BLaER1 treated with 17β-estradiol and CSF1 and Interleukin-3, amounts not matched to agents 10 nM and 100 nM (cell line): ENCODE data around the gene ATRIP.

Experiments
- H3K27ac ChIP-seq, 11 experiments: shearing (Covaris generic); formaldehyde crosslinking; 2 replicates each; pipeline ENCODE4 v1.8.1; 2022
- H3K27me3 ChIP-seq, 11 experiments: shearing (Covaris generic); formaldehyde crosslinking; 2 replicates each; pipeline ENCODE4 v1.8.1; 2022
- H3K36me3 ChIP-seq, 11 experiments: shearing (Covaris generic); formaldehyde crosslinking; 2 replicates each; pipeline ENCODE4 v1.8.1; 2022
- H3K4me1 ChIP-seq, 10 experiments: shearing (Covaris generic); formaldehyde crosslinking; 2 replicates each; pipeline ENCODE4 v1.8.1; 2022
- H3K4me2 ChIP-seq, 11 experiments: shearing (Covaris generic); formaldehyde crosslinking; 2 replicates each; pipeline ENCODE4 v1.8.1; 2022
- H3K4me3 ChIP-seq, 10 experiments: shearing (Covaris generic); formaldehyde crosslinking; 2 replicates each; pipeline ENCODE4 v1.8.1; 2022
- H3K9ac ChIP-seq, 11 experiments: shearing (Covaris generic); formaldehyde crosslinking; 2 replicates each; pipeline ENCODE4 v1.8.1; 2022
- H3K9me3 ChIP-seq, 11 experiments: shearing (Covaris generic); formaldehyde crosslinking; replicated peaks in 1 of 11; 2 replicates each; pipeline ENCODE4 v1.8.1; 2022
- H4K20me1 ChIP-seq, 11 experiments: shearing (Covaris generic); formaldehyde crosslinking; 2 replicates each; pipeline ENCODE4 v1.8.1; 2022
- Cebpa-rat ChIP-seq, 11 experiments: shearing (Covaris generic); IDR thresholded peaks; 2 replicates each; pipeline ENCODE4 v1.8.1; 2022

ATRIP gene

GRCh38 chr3:48426401-48426909 is 20.1 kb upstream of the ATRIP start:
- peaks cover 53 to 85% (median 78%) of the 10 kb centered on the region in 10 experiments for H3K4me1 ChIP-seq
- H3K4me2 ChIP-seq, result peak overlapping the region; percentile 87 to 100 (median 98)
- peak overlapping the region in 9 of 11 experiments; percentile 52 to 99 (median 97); a peak in 18 of 22 replicates for H3K27ac ChIP-seq
- H3K9me3 ChIP-seq, result no peaks in the 10 kb centered on the region
- peak overlapping the region in 8 of 10 experiments; percentile 88 to 97 (median 93); a peak in 16 of 20 replicates for H3K4me3 ChIP-seq
- peaks cover 0 to 40% (median 28%) of the 10 kb centered on the region in 11 experiments; a peak in 18 of 22 replicates for H3K36me3 ChIP-seq
- peak overlapping the region; percentile 21 to 100 (median 97); a peak in 20 of 22 replicates for H3K9ac ChIP-seq
- H4K20me1 ChIP-seq, result peaks cover 0 to 70% (median 58%) of the 10 kb centered on the region in 11 experiments; a peak in 18 of 22 replicates
- no peaks in the 10 kb centered on the region for H3K27me3 ChIP-seq
- no peak for TF ChIP-seq Cebpa-rat (IDR thresholded peaks at IDR 0.05)

GRCh38 chr3:48426944-48427629 is 19.4 kb upstream of the ATRIP start:
- no peak for TF ChIP-seq Cebpa-rat (IDR thresholded peaks at IDR 0.05)
- H3K4me2 ChIP-seq, result peak overlapping the region; percentile 87 to 100 (median 98)
- peak overlapping the region; percentile 1 to 100 (median 97); a peak in 21 of 22 replicates for H3K9ac ChIP-seq
- peak overlapping the region in 9 of 11 experiments; percentile 52 to 99 (median 97); a peak in 18 of 22 replicates for H3K27ac ChIP-seq
- H4K20me1 ChIP-seq, result peaks cover 0 to 63% (median 52%) of the 10 kb centered on the region in 11 experiments; a peak in 18 of 22 replicates
- peaks cover 53 to 82% (median 75%) of the 10 kb centered on the region in 10 experiments for H3K4me1 ChIP-seq
- no peaks in the 10 kb centered on the region for H3K9me3 ChIP-seq
- peaks cover 3 to 34% (median 25%) of the 10 kb centered on the region in 11 experiments; a peak in 21 of 22 replicates for H3K36me3 ChIP-seq
- H3K4me3 ChIP-seq, result peak overlapping the region in 9 of 10 experiments; percentile 88 to 97 (median 92); a peak in 17 of 20 replicates
- H3K27me3 ChIP-seq, result no peaks in the 10 kb centered on the region

DNA sequence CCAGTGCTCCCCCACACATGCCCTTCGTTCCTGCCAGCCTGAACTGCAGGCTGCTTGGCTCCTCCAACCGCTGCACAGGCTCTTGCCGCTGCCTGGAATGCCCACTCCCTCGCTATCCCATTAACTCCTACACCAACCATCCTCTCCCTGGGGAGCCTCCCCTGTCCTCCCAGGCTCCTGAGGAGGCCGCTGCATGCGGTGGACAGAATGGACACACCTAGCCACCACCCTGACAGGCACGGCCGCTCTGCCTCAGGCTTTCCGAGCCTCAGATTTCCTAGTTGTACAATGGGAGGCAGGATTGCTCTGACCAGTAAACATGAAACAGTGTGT is 18.9 kb upstream of the ATRIP start:
- no peak for TF ChIP-seq Cebpa-rat (IDR thresholded peaks at IDR 0.05)
- H3K4me2 ChIP-seq, result peak overlapping the region; percentile 87 to 100 (median 98)
- H3K27ac ChIP-seq, result peak overlapping the region in 9 of 11 experiments; percentile 52 to 99 (median 97); a peak in 18 of 22 replicates
- no peaks in the 10 kb centered on the region for H3K27me3 ChIP-seq
- H3K4me1 ChIP-seq, result peaks cover 50 to 77% (median 70%) of the 10 kb centered on the region in 10 experiments
- H3K36me3 ChIP-seq, result peaks cover 8 to 35% (median 29%) of the 10 kb centered on the region in 11 experiments
- peak overlapping the region; percentile 89 to 100 (median 97); a peak in 21 of 22 replicates for H3K9ac ChIP-seq
- H3K4me3 ChIP-seq, result peak overlapping the region in 9 of 10 experiments; percentile 88 to 97 (median 92); a peak in 18 of 20 replicates
- peaks cover 0 to 58% (median 47%) of the 10 kb centered on the region in 11 experiments; a peak in 18 of 22 replicates for H4K20me1 ChIP-seq
- H3K9me3 ChIP-seq, result no peaks in the 10 kb centered on the region

DNA sequence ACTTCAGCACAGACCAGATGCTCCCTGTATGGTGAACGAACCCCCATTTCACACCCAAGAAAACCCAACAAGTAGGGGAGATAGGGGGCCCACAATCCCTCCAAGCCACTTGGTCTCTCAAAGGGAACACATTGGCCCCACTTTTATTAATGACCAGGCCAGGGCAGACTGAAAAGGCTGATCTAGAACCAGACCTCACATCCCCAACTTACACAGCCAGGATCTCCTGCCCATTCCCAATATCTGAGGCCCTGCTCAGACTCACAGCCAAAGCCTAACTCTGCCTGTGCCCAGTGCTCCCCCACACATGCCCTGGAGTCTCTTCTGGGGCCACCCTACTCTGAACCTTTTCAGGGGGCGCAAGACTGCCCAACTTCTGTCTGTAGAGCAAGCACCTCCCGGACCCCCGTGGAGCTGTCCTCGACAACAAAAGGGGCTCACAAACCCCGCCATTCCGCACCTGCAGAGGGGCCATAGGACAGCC is 18.4 kb upstream of the ATRIP start:
- Histone ChIP-seq H3K9ac (peak overlapping the region; percentile 89 to 100 (median 97)), H3K36me3 (peaks cover 14 to 39% (median 29%) of the 10 kb centered on the region in 11 experiments), H3K4me2 (peak overlapping the region; percentile 87 to 100 (median 98)), H4K20me1 (peaks cover 0 to 56% (median 42%) of the 10 kb centered on the region in 11 experiments; a peak in 18 of 22 replicates), H3K4me3 (peak overlapping the region; percentile 88 to 97 (median 92)), H3K27me3 (no peaks in the 10 kb centered on the region), H3K4me1 (peaks cover 45 to 72% (median 65%) of the 10 kb centered on the region in 10 experiments), H3K27ac (peak overlapping the region in 9 of 11 experiments; percentile 52 to 99 (median 97); a peak in 18 of 22 replicates), H3K9me3 (no peaks in the 10 kb centered on the region)
- TF ChIP-seq Cebpa-rat (IDR thresholded peaks at IDR 0.05), result no peak

GRCh38 chr3:48428572-48429316 is 17.8 kb upstream of the ATRIP start:
- H3K9me3 ChIP-seq, result no peaks in the 10 kb centered on the region
- TF ChIP-seq Cebpa-rat (IDR thresholded peaks at IDR 0.05), result no peak
- H3K4me1 ChIP-seq, result peaks cover 39 to 66% (median 59%) of the 10 kb centered on the region in 10 experiments
- H4K20me1 ChIP-seq, result peaks cover 0 to 53% (median 35%) of the 10 kb centered on the region in 11 experiments; a peak in 18 of 22 replicates
- peak overlapping the region; percentile 88 to 97 (median 92) for H3K4me3 ChIP-seq
- peak overlapping the region; percentile 67 to 99 (median 96) for H3K27ac ChIP-seq
- peaks cover 20 to 40% (median 29%) of the 10 kb centered on the region in 11 experiments for H3K36me3 ChIP-seq
- peak overlapping the region; percentile 87 to 100 (median 98) for H3K4me2 ChIP-seq
- peak overlapping the region; percentile 89 to 100 (median 97) for H3K9ac ChIP-seq
- H3K27me3 ChIP-seq, result no peaks in the 10 kb centered on the region

DNA sequence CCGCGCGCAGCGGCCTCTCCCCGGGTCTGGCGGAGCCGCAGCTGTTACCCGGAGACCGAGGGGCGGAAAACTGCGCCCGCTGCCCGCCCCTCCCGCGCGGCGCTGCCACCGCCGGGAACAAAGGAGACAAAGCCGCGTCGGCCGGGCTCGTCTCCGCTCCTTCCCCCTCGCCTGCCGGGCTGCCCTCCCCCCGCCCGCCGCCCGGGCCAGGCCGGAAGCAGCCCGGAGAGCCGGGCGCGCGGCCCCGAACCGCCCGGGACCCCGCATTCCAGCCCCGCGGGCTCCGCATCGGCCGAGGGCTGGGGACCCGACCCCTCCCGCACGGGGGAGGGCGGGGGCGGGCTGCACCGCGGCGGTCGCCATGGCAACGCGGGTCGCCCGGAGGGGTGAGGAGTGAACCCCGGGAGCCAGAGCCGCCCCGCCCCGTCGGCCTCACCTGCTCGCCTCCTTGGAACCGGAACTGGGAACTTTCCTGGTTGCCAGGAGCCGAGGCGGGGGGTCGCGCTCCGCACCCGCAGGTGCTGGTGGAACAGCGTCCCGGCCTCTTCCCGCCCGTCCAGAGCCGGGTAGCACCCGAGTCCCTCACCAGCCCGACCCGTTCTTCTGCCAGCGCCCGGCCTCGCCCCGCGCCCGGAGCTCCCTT is 17.1 kb upstream of the ATRIP start:
- H3K4me2 ChIP-seq, result peak overlapping the region; percentile 87 to 100 (median 98)
- no peaks in the 10 kb centered on the region for H3K9me3 ChIP-seq
- H3K9ac ChIP-seq, result peak overlapping the region; percentile 89 to 100 (median 97)
- peaks cover 0 to 46% (median 29%) of the 10 kb centered on the region in 11 experiments; a peak in 18 of 22 replicates for H4K20me1 ChIP-seq
- peaks cover 24 to 40% (median 29%) of the 10 kb centered on the region in 11 experiments for H3K36me3 ChIP-seq
- peak overlapping the region; percentile 67 to 99 (median 96) for H3K27ac ChIP-seq
- H3K27me3 ChIP-seq, result no peaks in the 10 kb centered on the region
- H3K4me3 ChIP-seq, result peak overlapping the region; percentile 88 to 97 (median 92)
- H3K4me1 ChIP-seq, result peaks cover 36 to 62% (median 54%) of the 10 kb centered on the region in 10 experiments
- no peak for TF ChIP-seq Cebpa-rat (IDR thresholded peaks at IDR 0.05)

DNA sequence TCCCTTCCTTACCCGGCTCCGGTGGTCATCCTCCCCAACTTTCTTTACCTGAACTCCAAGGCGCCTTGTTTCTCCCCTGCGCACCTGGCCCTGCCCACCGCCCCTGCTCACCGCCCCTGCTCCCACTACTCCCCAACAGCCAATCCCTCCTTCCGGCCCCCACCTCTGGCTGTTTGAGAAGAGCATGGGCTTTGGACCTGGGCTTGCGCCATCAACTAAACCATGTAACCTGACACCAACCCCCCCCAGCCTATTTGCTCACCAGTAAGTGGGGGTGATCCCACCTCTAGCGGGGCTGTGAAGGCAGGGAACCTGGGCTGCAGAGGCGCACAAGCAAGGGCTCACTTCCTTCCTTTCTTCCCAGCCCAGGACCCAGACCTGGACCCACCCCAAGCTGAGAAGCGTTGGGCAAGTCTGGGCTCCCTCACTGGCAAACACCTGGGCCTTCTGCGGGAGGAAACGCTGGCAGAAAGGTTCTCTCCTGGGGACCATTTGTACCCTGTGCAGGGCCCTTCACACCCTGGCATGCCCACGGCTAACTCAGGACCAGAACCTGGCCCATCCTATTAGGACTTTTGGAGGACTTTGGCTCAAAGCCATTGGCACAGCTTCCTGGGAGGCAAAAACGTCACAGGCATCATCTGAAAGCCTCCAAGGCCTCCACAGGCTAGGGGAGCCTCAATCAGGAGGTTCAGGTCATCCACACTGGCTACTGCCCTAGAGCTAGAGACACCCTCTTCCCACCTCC is 16.4 kb upstream of the ATRIP start, which contains the start of gene PLXNB1:
TSS of gene PLXNB1 (minus strand) at position 127 of the 748 bp plus-strand sequence. CDS start 5,475 bp downstream, outside the sequence.
- Histone ChIP-seq H3K27ac (peak within 1 kb of the TSS; percentile 67 to 99 (median 96)), H3K4me3 (peak within 1 kb of the TSS; percentile 88 to 97 (median 92)), H3K9ac (peak within 1 kb of the TSS; percentile 89 to 100 (median 97)), H3K36me3 (peaks cover 23 to 39% (median 29%) of the 10 kb centered on the region in 11 experiments), H3K4me2 (peak within 1 kb of the TSS; percentile 87 to 100 (median 98)), H3K9me3 (no peaks in the 10 kb centered on the region), H3K27me3 (no peaks in the 10 kb centered on the region), H4K20me1 (peaks cover 0 to 39% (median 22%) of the 10 kb centered on the region in 11 experiments; a peak in 17 of 22 replicates), H3K4me1 (peaks cover 34 to 61% (median 49%) of the 10 kb centered on the region in 10 experiments)
- no peak; a peak in 1 of 22 replicates for TF ChIP-seq Cebpa-rat (IDR thresholded peaks at IDR 0.05)
